ENCODE results near the gene RBFA.

GRCh38 chr18:80040515-80040914 is 6.3 kb downstream of the RBFA start:
- TF ChIP-seq CTCF (IDR thresholded peaks at IDR 0.05) (no peak), EP300 (IDR thresholded peaks at IDR 0.05; ENCODE audit: borderline replicate concordance in 1 of 2, low read depth in 1 of 2, low read length in 1 of 2) (no peak), EZH2phosphoT487 (IDR thresholded peaks at IDR 0.05; ENCODE audit: borderline replicate concordance, low read depth) (no peak), MXI1 (IDR thresholded peaks at IDR 0.05; ENCODE audit: low read depth, low read length) (no peak), TAF1 (IDR thresholded peaks at IDR 0.05; ENCODE audit: borderline replicate concordance, low read depth, low read length) (no peak), POLR2AphosphoS5 (IDR thresholded peaks at IDR 0.05; ENCODE audit: low read depth, low read length) (no peak), MEF2A (IDR thresholded peaks at IDR 0.05; ENCODE audit: borderline replicate concordance, low read depth) (no peak), FOSL2 (IDR thresholded peaks at IDR 0.05; ENCODE audit: borderline replicate concordance, low read depth) (no peak), YY1 (IDR thresholded peaks at IDR 0.05; ENCODE audit: low read depth) (no peak), REST (IDR thresholded peaks at IDR 0.05; ENCODE audit: low read depth, low read length) (no peak), MAX (IDR thresholded peaks at IDR 0.05; ENCODE audit: low read depth) (no peak)
